GM21786 (cell line): ENCODE data around the gene CARD16.

Experiments used
- ATAC-seq: cut with Tn5 transposase; IDR thresholded peaks from one replicate; pipeline ENCODE4 v1.9.1; 2021; ENCODE audit not compliant: unreplicated experiment

Gene CARD16

GRCh38 chr11:104997288-104997687 is 47.8 kb downstream of the CARD16 start:
- no peak for ATAC-seq

GRCh38 chr11:104995001-104995408 is 50.1 kb downstream of the CARD16 start:
- ATAC-seq, result no peak

GRCh38 chr11:104992781-104993180 is 52.4 kb downstream of the CARD16 start:
- ATAC-seq, result no peak

GRCh38 chr11:104991994-104992393 is 53.1 kb downstream of the CARD16 start:
- ATAC-seq, result no peak
